GM12872 (cell line): ENCODE data around the gene TSEN54.

Experiments
- CTCF ChIP-seq: IDR thresholded peaks from 3 replicates; pipeline ENCODE4 v1.5.1; 2011; ENCODE audit warnings: low read depth, mild to moderate bottlenecking, low read length, moderate library complexity; ENCODE audit not compliant: insufficient read depth

TSEN54 gene

DNA sequence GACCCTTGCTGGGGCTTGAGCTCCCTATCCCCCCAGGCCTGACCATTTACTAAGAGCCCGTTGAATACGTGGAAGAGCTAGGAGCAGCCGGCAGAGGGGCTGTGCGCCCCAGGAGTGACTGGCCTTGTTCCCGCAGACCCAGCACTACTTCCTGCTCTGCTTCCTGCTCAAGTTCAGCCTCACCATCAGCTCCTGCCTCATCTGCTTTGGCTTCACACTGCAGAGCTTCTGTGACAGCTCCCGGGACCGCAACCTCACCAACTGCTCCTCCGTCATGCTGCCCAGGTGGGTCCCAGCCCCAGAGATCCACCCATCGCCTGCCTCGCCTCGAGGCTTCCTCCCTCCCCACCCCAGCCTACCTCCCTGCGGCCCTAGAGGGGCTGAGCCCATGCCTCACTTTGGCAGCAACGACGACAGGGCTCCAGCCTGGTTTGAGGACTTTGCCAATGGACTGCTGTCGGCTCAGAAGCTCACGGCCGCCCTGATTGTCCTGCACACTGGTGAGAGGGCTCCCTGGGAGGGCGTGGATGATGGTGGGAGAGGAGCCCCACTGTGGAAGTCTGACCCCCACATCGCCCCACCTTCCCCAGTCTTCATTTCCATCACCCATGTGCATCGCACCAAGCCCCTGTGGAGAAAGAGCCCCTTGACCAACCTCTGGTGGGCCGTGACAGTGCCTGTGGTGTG is 18.1 kb upstream of the TSEN54 start:
- TF ChIP-seq CTCF, result no peak

DNA sequence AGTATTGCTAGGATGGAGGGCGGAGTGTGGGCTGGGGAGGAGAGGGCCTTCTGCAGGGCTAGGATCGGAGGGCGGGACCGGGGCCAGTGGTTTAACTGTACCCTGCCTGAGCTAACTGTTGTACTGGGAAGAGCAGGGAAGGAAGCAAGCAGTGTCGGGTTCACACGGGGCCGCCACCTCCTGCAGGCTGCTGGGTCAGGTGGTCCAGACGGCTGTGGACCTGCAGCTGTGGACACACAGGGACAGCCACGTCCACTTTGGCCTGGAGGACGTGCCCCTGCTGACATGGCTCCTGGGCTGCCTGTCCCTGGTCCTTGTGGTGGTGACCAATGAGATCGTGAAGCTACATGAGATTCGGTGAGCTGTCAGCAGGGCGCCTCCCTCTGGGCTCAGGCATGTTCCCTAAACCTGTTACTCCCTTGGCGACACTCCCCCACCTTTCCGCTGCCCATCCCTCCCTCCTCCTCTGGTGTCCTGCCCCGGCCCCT is 17.6 kb upstream of the TSEN54 start:
- no peak for TF ChIP-seq CTCF

- no peak for TF ChIP-seq CTCF
These were observed 16.9 kb upstream of the TSEN54 start for GRCh38 chr17:75499313-75500022.

DNA sequence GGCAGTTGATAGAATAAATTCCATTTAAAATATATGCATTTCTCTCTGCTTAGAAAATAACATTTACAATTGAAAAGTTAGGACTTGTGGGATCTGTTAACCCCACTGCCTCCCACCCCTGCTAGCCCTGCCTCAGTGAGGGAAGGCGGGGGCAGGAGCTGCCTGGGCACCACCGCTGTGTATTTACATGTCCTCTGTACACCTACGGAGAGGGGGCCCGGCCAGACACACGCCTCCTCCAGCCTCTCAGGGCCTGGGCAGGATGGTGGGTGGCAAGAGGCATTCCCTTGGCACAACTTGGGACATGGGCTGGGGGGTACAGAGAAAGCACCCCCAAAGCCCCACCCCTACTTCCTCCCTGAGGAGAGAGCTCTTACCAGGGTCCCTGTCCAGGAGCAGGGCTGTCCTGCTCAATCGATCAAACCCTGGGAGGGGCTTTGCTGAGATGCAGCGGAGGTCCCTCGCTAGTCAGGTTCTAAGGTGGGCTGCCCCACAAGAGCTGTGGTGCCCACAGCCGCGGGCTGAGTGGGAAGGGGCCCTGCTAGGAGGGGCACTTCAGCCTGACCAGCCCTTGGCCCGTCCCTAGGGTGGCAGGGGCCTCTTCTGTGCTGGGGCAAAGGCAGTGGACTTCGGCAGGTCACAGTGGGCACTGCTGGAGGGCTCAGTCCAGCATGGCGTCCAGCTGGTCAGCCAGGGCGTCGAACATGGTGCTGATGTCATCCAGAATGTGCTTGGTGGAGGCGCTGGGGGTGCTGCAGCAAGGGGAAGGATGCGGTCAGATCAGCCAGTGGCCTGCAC is 15.7 kb upstream of the TSEN54 start:
- no peak for TF ChIP-seq CTCF

DNA sequence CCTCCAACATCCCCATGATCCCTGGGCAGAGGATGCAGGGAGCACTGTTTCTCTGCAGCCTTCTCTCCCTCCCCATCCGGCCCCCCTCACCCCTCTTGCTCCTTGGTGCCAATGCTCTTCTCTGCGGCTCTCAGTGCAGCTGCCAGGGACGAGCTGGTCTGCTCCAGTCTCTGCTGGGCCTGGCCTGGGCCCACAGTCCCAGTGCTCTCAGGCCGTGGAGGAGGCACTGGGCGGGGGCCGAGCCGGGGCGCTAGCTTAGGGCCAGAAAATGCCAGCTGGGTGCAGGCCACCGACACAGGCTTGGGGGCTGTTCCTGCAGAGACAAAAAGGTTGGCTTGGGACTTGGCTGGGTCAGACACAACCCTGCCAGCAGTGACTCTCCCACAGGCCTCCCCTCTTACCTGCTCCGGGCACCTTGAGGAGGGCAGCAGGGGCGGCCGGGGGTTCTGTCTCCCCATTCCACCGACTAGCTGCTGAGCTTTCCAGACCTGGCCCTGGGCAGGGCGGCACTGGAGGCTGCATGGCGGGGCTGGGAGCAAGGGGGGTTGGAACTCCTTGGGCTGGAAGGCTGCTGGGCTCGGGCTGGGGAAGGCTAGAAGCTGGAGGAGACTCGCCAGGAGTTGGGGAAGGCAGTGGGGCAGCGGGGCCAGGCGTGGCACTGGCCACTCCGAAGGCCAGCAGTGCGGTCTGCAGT is 14.8 kb upstream of the TSEN54 start:
- TF ChIP-seq CTCF, result no peak

GRCh38 chr17:75502072-75502720 is 14.1 kb upstream of the TSEN54 start:
- no peak for TF ChIP-seq CTCF
